GM13977 (cell line): ENCODE measurements around the gene ASB18.

ENCODE experiments used
- DNase-seq: peaks from one replicate; pipeline ENCODE4 v3.0.0; 2012; ENCODE audit warnings: low spot score
- CTCF ChIP-seq: IDR thresholded peaks from 2 replicates; pipeline ENCODE4 v1.5.1; 2012; ENCODE audit warnings: mild to moderate bottlenecking, control low read depth; ENCODE audit not compliant: insufficient read depth; ENCODE audit errors: extremely low read depth, missing control alignments
- in situ Hi-C: fragments of 300-500 bp; cut with MboI; formaldehyde crosslinking; loops from one replicate; pipeline ENCODE4 v1.12.0; 2022; ENCODE audit warnings: low sequenced_read_pairs, low pct_unique_long_range_greater_than_20kb, mixed read lengths, inconsistent platforms; ENCODE audit not compliant: unreplicated experiment

ASB18 gene

GRCh38 chr2:236164201-236164924, 99.8 kb downstream of the ASB18 start:
- in situ Hi-C loops: no loop called here
- TF ChIP-seq CTCF: no peak
- DNase-seq: peak; percentile 33

- TF ChIP-seq CTCF: no peak
- in situ Hi-C loops: no loop called here
- no peak for DNase-seq
These were observed 100.6 kb downstream of the ASB18 start for GRCh38 chr2:236163471-236164200.

- in situ Hi-C loops: no loop called here
- TF ChIP-seq CTCF: no peak
- DNase-seq: peak; percentile 39
These were observed 101.2 kb downstream of the ASB18 start for GRCh38 chr2:236162882-236163470.

- TF ChIP-seq CTCF: no peak
- DNase-seq: peak; percentile 47
- in situ Hi-C loops: no loop called here
These were observed 102.0 kb downstream of the ASB18 start for GRCh38 chr2:236162031-236162845.

GRCh38 chr2:236161531-236161930, 102.7 kb downstream of the ASB18 start:
- in situ Hi-C loops: no loop called here
- DNase-seq: no peak
- no peak for TF ChIP-seq CTCF

GRCh38 chr2:236161082-236161462, 103.1 kb downstream of the ASB18 start:
- peak; percentile 41 for DNase-seq
- no peak for TF ChIP-seq CTCF
- in situ Hi-C loops: no loop called here
